Thyroid gland (tissue), 4 donors: ENCODE measurements around the gene SH3BGRL3. TPM values are rescaled to one million over a fixed set of nuclear protein-coding genes. Genes with fewer than 3 reads are reported as not detected.

Experiments used
- DNase-seq, 2 donors: peaks; one replicate each; pipeline ENCODE4 v3.0.0-alpha.2; 2019
- H3K27ac ChIP-seq, 3 donors: fragments of 200-600 bp; sonication (generic); 1 replicate in 2 of 3; 2 replicates in 1 of 3; pipeline ENCODE4 v1.5.1; 2016 to 2019; ENCODE audit warnings: mild to moderate bottlenecking in 1 of 3, moderate library complexity in 1 of 3
- H3K27me3 ChIP-seq: fragments of 200-600 bp; sonication (generic); one replicate; pipeline ENCODE4 v1.5.1; 2019
- H3K36me3 ChIP-seq, 2 donors: fragments of 200-600 bp; sonication (generic); one replicate each; pipeline ENCODE4 v1.5.1; 2016 to 2019
- H3K4me1 ChIP-seq, 2 donors: fragments of 200-600 bp; sonication (generic); one replicate each; pipeline ENCODE4 v1.5.1; 2017 to 2019
- H3K4me3 ChIP-seq, 3 donors: fragments of 200-600 bp; sonication (generic); replicated peaks in 1 of 3; 1 replicate in 2 of 3; 2 replicates in 1 of 3; pipeline ENCODE4 v1.5.1; 2016; ENCODE audit warnings: mild to moderate bottlenecking in 1 of 3
- H3K9me3 ChIP-seq: fragments of 200-600 bp; sonication (generic); one replicate; pipeline ENCODE4 v1.5.1; 2017
- CTCF ChIP-seq, 6 experiments: fragments of 200-600 bp in 3 of 6; fragments of 450-650 bp in 3 of 6; sonication (generic) in 3 of 6; IDR thresholded peaks; one replicate each; pipeline ENCODE4 v1.5.1; 2016 to 2019; ENCODE audit warnings: antibody characterized with exemption in 6 of 6, mild to moderate bottlenecking in 2 of 6, inconsistent platforms in 1 of 6, moderate library complexity in 1 of 6
- POLR2A ChIP-seq, 2 donors: fragments of 450-650 bp; IDR thresholded peaks; one replicate each; pipeline ENCODE4 v1.6.1; 2017; ENCODE audit warnings: antibody characterized with exemption in 2 of 2, mild to moderate bottlenecking in 2 of 2, moderate library complexity in 1 of 2
- WGBS, 2 donors: methylation state at CpG; one replicate each; pipeline ENCODE4 v1.1.5; 2017; 5-methylcytosine and 5-hydroxymethylcytosine counted together
- intact Hi-C: fragments of 100-400 bp; cut with DNase I; formaldehyde crosslinking; loops from one replicate; pipeline ENCODE4 v1.15.1; 2023
- total RNA-seq, 4 donors: library from RNA; depleted of rRNA; stranded (reverse); fragments of >200 nt; gene quantifications; one replicate each; pipeline ENCODE4 v1.2.3, GENCODE V29; 2016

SH3BGRL3 gene
- total RNA-seq, 4 donors from 2014 or later = 18.8 to 58.2 (median 37.4) TPM

GRCh38 chr1:26237230-26237966 is 42.5 kb upstream of the SH3BGRL3 start:
- Histone ChIP-seq H3K4me3 (no peak overlapping the region), H3K9me3 (no peaks in the 10 kb centered on the region), H3K27ac (peak overlapping the region; percentile 37 to 40 (median 39)), H3K27me3 (no peaks in the 10 kb centered on the region), H3K36me3 (no peaks in the 10 kb centered on the region), H3K4me1 (peaks cover 15 to 20% of the 10 kb centered on the region in 2 donors)
- WGBS, 2 donors = 57 to 71% methylated on average over 6 of the region's 6 CpGs
- intact Hi-C loops = no loop called here
- no peak for DNase-seq
- TF ChIP-seq POLR2A (IDR thresholded peaks at IDR 0.05) (no peak), CTCF (IDR thresholded peaks at IDR 0.05) (no peak)

- no peak for TF ChIP-seq POLR2A (IDR thresholded peaks at IDR 0.05)
- TF ChIP-seq CTCF (IDR thresholded peaks at IDR 0.05) = no peak
- WGBS, 2 donors = 89% methylated on average over 4 of the region's 4 CpGs
- Histone ChIP-seq H3K4me3 (no peak overlapping the region), H3K36me3 (peaks cover 0 to 6% of the 10 kb centered on the region in 2 donors), H3K27me3 (no peaks in the 10 kb centered on the region), H3K27ac (no peak overlapping the region), H3K4me1 (peaks cover 13 to 17% of the 10 kb centered on the region in 2 donors), H3K9me3 (no peaks in the 10 kb centered on the region)
- intact Hi-C loops = no loop called here
- no peak for DNase-seq
These were observed 40.0 kb upstream of the SH3BGRL3 start for GRCh38 chr1:26239936-26240335.

- H3K4me1 ChIP-seq = peaks cover 6 to 14% of the 10 kb centered on the region in 2 donors
- intact Hi-C loops = no loop called here
- H3K27me3 ChIP-seq = no peaks in the 10 kb centered on the region
- H3K27ac ChIP-seq = no peak overlapping the region
- 79 to 82% methylated on average over 7 of the region's 7 CpGs for WGBS, 2 donors
- H3K4me3 ChIP-seq = no peak overlapping the region
- DNase-seq = no peak
- TF ChIP-seq POLR2A (IDR thresholded peaks at IDR 0.05) = no peak
- TF ChIP-seq CTCF (IDR thresholded peaks at IDR 0.05) = no peak
- H3K36me3 ChIP-seq = peaks cover 3 to 6% of the 10 kb centered on the region in 2 donors
- H3K9me3 ChIP-seq = no peaks in the 10 kb centered on the region
These were observed 27.2 kb upstream of the SH3BGRL3 start for GRCh38 chr1:26252718-26253117.

GRCh38 chr1:26254404-26254803 is 25.5 kb upstream of the SH3BGRL3 start:
- intact Hi-C loops = no loop called here
- Histone ChIP-seq H3K4me1 (peaks cover 6 to 14% of the 10 kb centered on the region in 2 donors), H3K4me3 (no peak overlapping the region), H3K27ac (peak overlapping the region; percentile 19 to 84 (median 51)), H3K27me3 (no peaks in the 10 kb centered on the region), H3K9me3 (no peaks in the 10 kb centered on the region), H3K36me3 (peaks cover 14 to 20% of the 10 kb centered on the region in 2 donors)
- TF ChIP-seq CTCF (IDR thresholded peaks at IDR 0.05) = no peak
- no peak for TF ChIP-seq POLR2A (IDR thresholded peaks at IDR 0.05)
- DNase-seq = no peak
- 48 to 50% methylated on average over 3 of the region's 3 CpGs for WGBS, 2 donors

- TF ChIP-seq POLR2A (IDR thresholded peaks at IDR 0.05) (no peak), CTCF (IDR thresholded peaks at IDR 0.05) (no peak)
- intact Hi-C loops = no loop called here
- no peak for DNase-seq
- WGBS, 2 donors = 93 to 98% methylated on average over 2 of the region's 2 CpGs
- Histone ChIP-seq H3K4me3 (no peak overlapping the region), H3K9me3 (no peaks in the 10 kb centered on the region), H3K27ac (no peak overlapping the region), H3K27me3 (no peaks in the 10 kb centered on the region), H3K36me3 (peaks cover 33 to 35% of the 10 kb centered on the region in 2 donors), H3K4me1 (peaks cover 6 to 14% of the 10 kb centered on the region in 2 donors)
These were observed 22.7 kb upstream of the SH3BGRL3 start for GRCh38 chr1:26257222-26257621.
